HCT116 (cell line): ENCODE results near the gene SCN1B. TPM values are rescaled to one million over a fixed set of nuclear protein-coding genes. Genes with fewer than 3 reads are reported as not detected.

Experiments used
- ATAC-seq: fragments of 200-7000 bp; cut with Tn5 transposase; 2 replicates; pipeline ENCODE4 v1.9.1; 2020; ENCODE audit warnings: mild to moderate bottlenecking, moderate library complexity
- BruUV-seq: library from RNA; stranded (reverse); fragments of 400-500 nt; replicated peaks from 2 replicates; lab custom pipeline; 2021; lab: Mats Ljungman, UMichigan
- CTCF ChIA-PET: fragments of 300-600 bp; sonication (Branson Sonifier 250); formaldehyde crosslinking; loops from one replicate; lab custom pipeline; 2021; ENCODE audit warnings: antibody characterized with exemption; lab: Charles Lee
- POLR2A ChIA-PET: fragments of 300-600, 350-600 bp; sonication (Branson Sonifier 250); formaldehyde crosslinking; loops from one replicate; lab custom pipeline; 2021; ENCODE audit warnings: antibody characterized with exemption; lab: Charles Lee
- RAD21 ChIA-PET, 2 experiments: fragments of 300-600 bp; sonication (Branson Sonifier 250); formaldehyde crosslinking; loops; one replicate each; lab custom pipeline; 2023; ENCODE audit warnings: low total read pairs in 2 of 2; ENCODE audit not compliant: uncharacterized antibody in 2 of 2, unreplicated experiment in 2 of 2, low non-redundant PET in 1 of 2; lab: Charles Lee
- DNase-seq: peaks from one replicate; pipeline ENCODE4 v3.0.0-alpha.2; 2010; ENCODE audit warnings: low read depth, low spot score
- H2AFZ ChIP-seq: fragments of 200-600 bp; shearing (Covaris generic), sonication (generic); 2 replicates; pipeline ENCODE4 v1.6.1; 2017; ENCODE audit warnings: low read depth, mixed run types, mixed read lengths, antibody characterized with exemption, low read length; ENCODE audit not compliant: poor library complexity, severe bottlenecking
- H3K27ac ChIP-seq: 2 replicates; pipeline ENCODE4 v1.5.1; 2012; ENCODE audit warnings: low read depth, low read length
- H3K27me3 ChIP-seq: fragments of 200-600 bp; sonication (generic); 2 replicates; pipeline ENCODE4 v1.6.1; 2016; ENCODE audit warnings: mixed run types, low read length, mixed read lengths; ENCODE audit not compliant: insufficient read depth
- H3K36me3 ChIP-seq, 2 experiments: fragments of 200-500 bp in 1 of 2; fragments of 200-600 bp in 1 of 2; sonication (Bioruptor generic) in 1 of 2; sonication (generic) in 1 of 2; 2 replicates each; pipeline versions ENCODE4 v1.5.1 to v1.6.1; 2014 to 2016; ENCODE audit warnings: low read length in 2 of 2, inconsistent platforms in 1 of 2, mixed read lengths in 1 of 2, mixed run types in 1 of 2; ENCODE audit not compliant: insufficient read depth in 2 of 2, control insufficient read depth in 1 of 2
- H3K4me1 ChIP-seq, 2 experiments: fragments of 200-600 bp in 1 of 2; sonication (generic) in 1 of 2; 2 replicates each; pipeline versions ENCODE4 v1.5.1 to v1.6.1; 2012 to 2017; ENCODE audit warnings: low read length in 2 of 2, inconsistent platforms in 1 of 2, mild to moderate bottlenecking in 1 of 2, mixed read lengths in 1 of 2, mixed run types in 1 of 2, moderate library complexity in 1 of 2; ENCODE audit not compliant: insufficient read depth in 2 of 2, control insufficient read depth in 1 of 2
- H3K4me2 ChIP-seq: fragments of 200-600 bp; sonication (generic); 2 replicates; pipeline ENCODE4 v1.6.1; 2017; ENCODE audit warnings: mixed run types, low read length, mixed read lengths
- H3K4me3 ChIP-seq, 2 experiments: fragments of 200-600 bp in 1 of 2; sonication (generic) in 1 of 2; replicated peaks in 1 of 2; 2 replicates each; pipeline ENCODE4 v1.5.1; 2011 to 2016; ENCODE audit warnings: low read length in 2 of 2, control low read depth in 1 of 2, low read depth in 1 of 2, mild to moderate bottlenecking in 1 of 2, mixed read lengths in 1 of 2, mixed run types in 1 of 2
- H3K79me2 ChIP-seq: fragments of 200-600 bp; sonication (generic); 2 replicates; pipeline ENCODE4 v1.6.1; 2017; ENCODE audit warnings: mild to moderate bottlenecking, mixed run types, low read length, moderate library complexity, mixed read lengths; ENCODE audit not compliant: insufficient read depth
- H3K9ac ChIP-seq: fragments of 200-600 bp; sonication (generic); 2 replicates; pipeline ENCODE4 v1.6.1; 2016; ENCODE audit warnings: low read length, mixed read lengths
- H3K9me2 ChIP-seq: fragments of 200-600 bp; sonication (generic), shearing (Covaris generic); 2 replicates; pipeline ENCODE4 v1.6.1; 2017; ENCODE audit warnings: mixed run types, mild to moderate bottlenecking, moderate library complexity; ENCODE audit not compliant: insufficient read depth
- H3K9me3 ChIP-seq, 2 experiments: fragments of 200-500 bp in 1 of 2; fragments of 200-600 bp in 1 of 2; sonication (Bioruptor generic) in 1 of 2; sonication (generic) in 1 of 2; 2 replicates each; pipeline ENCODE4 v1.6.1; 2014 to 2017; ENCODE audit warnings: low read length in 2 of 2, mixed read lengths in 2 of 2, inconsistent platforms in 1 of 2, low read depth in 1 of 2, mild to moderate bottlenecking in 1 of 2, mixed run types in 1 of 2, moderate library complexity in 1 of 2; ENCODE audit not compliant: control insufficient read depth in 1 of 2, insufficient read depth in 1 of 2
- H4K20me1 ChIP-seq: fragments of 200-600 bp; sonication (generic), shearing (Covaris generic); 2 replicates; pipeline ENCODE4 v1.6.1; 2017; ENCODE audit warnings: mixed run types, mild to moderate bottlenecking, moderate library complexity; ENCODE audit not compliant: insufficient read depth
- CEBPB ChIP-seq: IDR thresholded peaks from 2 replicates; pipeline ENCODE4 v1.6.1; 2012; ENCODE audit warnings: low read depth
- EGR1 ChIP-seq: IDR thresholded peaks from 2 replicates; pipeline ENCODE4 v1.6.1; 2012; ENCODE audit warnings: low read depth
- ELF1 ChIP-seq: IDR thresholded peaks from 2 replicates; pipeline ENCODE4 v1.6.1; 2012; ENCODE audit warnings: low read depth, borderline replicate concordance
- EZH2 ChIP-seq: fragments of 200-600 bp; sonication (generic); IDR thresholded peaks from 2 replicates; pipeline ENCODE4 v1.6.1; 2017; ENCODE audit warnings: antibody characterized with exemption, mixed run types
- JUND ChIP-seq: IDR thresholded peaks from 2 replicates; pipeline ENCODE4 v1.6.1; 2012
- POLR2A ChIP-seq: IDR thresholded peaks from 2 replicates; pipeline ENCODE4 v1.7.0; 2011; ENCODE audit warnings: borderline replicate concordance; ENCODE audit not compliant: insufficient read depth, insufficient read length; ENCODE audit errors: extremely low read depth
- SP1 ChIP-seq: IDR thresholded peaks from 2 replicates; pipeline ENCODE4 v1.6.1; 2012; ENCODE audit warnings: low read depth
- intact Hi-C: fragments of 100-400 bp; cut with micrococcal nuclease; formaldehyde crosslinking; loops from 2 replicates; pipeline ENCODE4 v1.10.0; 2022
- total RNA-seq: library from RNA; stranded (reverse); gene quantifications from one replicate; pipeline ENCODE4 v1.2.1, GENCODE V29; 2021; ENCODE audit not compliant: unreplicated experiment
- TF ChIP-seq, protein P1 (sequence below): IDR thresholded peaks from 2 replicates; pipeline ENCODE4 v1.6.1; 2011; ENCODE audit warnings: mild to moderate bottlenecking, low read length, moderate library complexity; ENCODE audit not compliant: insufficient replicate concordance; ENCODE audit errors: extremely low read depth

SCN1B gene
- total RNA-seq, 1 experiment from 2014 or later = 6.6 TPM

DNA sequence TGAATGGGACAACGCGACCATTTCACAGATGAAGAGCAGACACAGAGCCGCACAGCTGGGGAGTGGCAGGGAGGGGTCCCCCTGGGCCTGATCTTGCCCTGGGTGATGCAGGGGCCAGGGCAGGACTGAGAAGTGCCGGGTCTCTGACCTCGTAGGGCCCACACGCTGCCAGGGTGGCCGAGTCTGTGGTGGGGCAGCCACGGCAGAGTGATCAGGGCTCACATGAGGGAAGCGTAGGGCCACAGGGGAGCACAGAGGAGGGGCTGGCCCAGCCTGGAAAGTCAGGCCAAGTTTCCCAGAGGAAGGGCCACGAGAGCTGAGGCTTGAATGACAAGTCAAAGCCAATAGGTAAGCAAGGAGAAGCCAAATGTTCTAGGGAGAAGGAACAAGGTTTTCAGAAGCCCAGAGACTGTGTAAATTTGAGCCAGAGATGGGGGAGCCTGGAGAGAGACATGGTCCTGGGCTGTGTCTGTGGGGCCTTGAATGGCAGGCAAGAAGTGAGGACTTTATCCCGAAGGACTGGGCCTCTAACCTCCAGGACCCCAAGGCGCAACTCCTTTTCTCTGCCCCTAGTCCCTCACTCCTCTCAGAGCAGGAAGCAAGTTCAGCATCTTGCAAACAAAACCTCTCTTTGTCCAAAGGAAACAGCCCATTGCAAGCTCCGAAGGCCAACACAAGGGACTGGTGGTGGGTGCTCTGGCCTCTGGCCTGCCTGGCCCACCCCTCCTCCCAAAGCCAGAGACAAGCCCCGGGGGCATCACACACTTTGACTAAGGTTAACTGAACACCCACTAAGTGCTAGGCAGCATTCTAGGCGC lies 53.6 kb downstream of the SCN1B start:
- H3K9me3 ChIP-seq = no peaks in the 10 kb centered on the region
- intact Hi-C loops = no loop called here
- no peak overlapping the region for H3K9ac ChIP-seq
- peaks cover 0 to 7% of the 10 kb centered on the region in 2 experiments; a peak in 1 of 4 replicates for H3K4me1 ChIP-seq
- no peak overlapping the region for H3K4me3 ChIP-seq
- TF ChIP-seq JUND = no peak
- TF ChIP-seq SP1 = no peak
- no peaks in the 10 kb centered on the region for H3K27me3 ChIP-seq
- no peaks in the 10 kb centered on the region for H3K9me2 ChIP-seq
- no peaks in the 10 kb centered on the region for H3K36me3 ChIP-seq
- no peaks in the 10 kb centered on the region for H3K79me2 ChIP-seq
- H2AFZ ChIP-seq = no peak overlapping the region
- no peak overlapping the region for H3K4me2 ChIP-seq
- ChIA-PET POLR2A (no interaction called here), RAD21 (no interaction called here), CTCF (no interaction called here)
- no peaks in the 10 kb centered on the region for H4K20me1 ChIP-seq
- H3K27ac ChIP-seq = no peak overlapping the region
- DNase-seq (no peak), ATAC-seq (no peak)
- no TSS peak for BruUV-seq

GRCh38 chr19:35084509-35084762 lies 54.2 kb downstream of the SCN1B start:
- DNase-seq = no peak
- H3K4me1 ChIP-seq = peaks cover 0 to 7% of the 10 kb centered on the region in 2 experiments; a peak in 1 of 4 replicates
- no peaks in the 10 kb centered on the region for H3K9me2 ChIP-seq
- no peaks in the 10 kb centered on the region for H4K20me1 ChIP-seq
- no peak overlapping the region for H2AFZ ChIP-seq
- no peak overlapping the region for H3K9ac ChIP-seq
- RAD21 ChIA-PET = no interaction called here
- BruUV-seq = no TSS peak
- intact Hi-C loops = no loop called here
- no peaks in the 10 kb centered on the region for H3K36me3 ChIP-seq
- H3K4me2 ChIP-seq = no peak overlapping the region
- no peaks in the 10 kb centered on the region for H3K9me3 ChIP-seq
- POLR2A ChIA-PET = no interaction called here
- H3K27ac ChIP-seq = no peak overlapping the region
- H3K4me3 ChIP-seq = no peak overlapping the region
- H3K27me3 ChIP-seq = no peaks in the 10 kb centered on the region
- no peak for TF ChIP-seq EGR1
- no peak for TF ChIP-seq CEBPB
- TF ChIP-seq POLR2A = no peak
- TF ChIP-seq, protein P1, sequence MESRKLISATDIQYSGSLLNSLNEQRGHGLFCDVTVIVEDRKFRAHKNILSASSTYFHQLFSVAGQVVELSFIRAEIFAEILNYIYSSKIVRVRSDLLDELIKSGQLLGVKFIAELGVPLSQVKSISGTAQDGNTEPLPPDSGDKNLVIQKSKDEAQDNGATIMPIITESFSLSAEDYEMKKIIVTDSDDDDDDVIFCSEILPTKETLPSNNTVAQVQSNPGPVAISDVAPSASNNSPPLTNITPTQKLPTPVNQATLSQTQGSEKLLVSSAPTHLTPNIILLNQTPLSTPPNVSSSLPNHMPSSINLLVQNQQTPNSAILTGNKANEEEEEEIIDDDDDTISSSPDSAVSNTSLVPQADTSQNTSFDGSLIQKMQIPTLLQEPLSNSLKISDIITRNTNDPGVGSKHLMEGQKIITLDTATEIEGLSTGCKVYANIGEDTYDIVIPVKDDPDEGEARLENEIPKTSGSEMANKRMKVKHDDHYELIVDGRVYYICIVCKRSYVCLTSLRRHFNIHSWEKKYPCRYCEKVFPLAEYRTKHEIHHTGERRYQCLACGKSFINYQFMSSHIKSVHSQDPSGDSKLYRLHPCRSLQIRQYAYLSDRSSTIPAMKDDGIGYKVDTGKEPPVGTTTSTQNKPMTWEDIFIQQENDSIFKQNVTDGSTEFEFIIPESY = no peak
- TF ChIP-seq ELF1 = no peak
- no peak for TF ChIP-seq EZH2
- CTCF ChIA-PET = no interaction called here
- ATAC-seq = no peak
- no peaks in the 10 kb centered on the region for H3K79me2 ChIP-seq
